Measurements from ENCODE around the gene TREM1.

The TREM1 gene

GRCh38 chr6:41232667-41233066 lies 53.8 kb downstream of the TREM1 start:
- Histone ChIP-seq H3K4me1 (ENCODE audit: control insufficient read depth in 2 of 2, insufficient read depth in 1 of 2, low read depth in 1 of 2, low read length in 2 of 2) (no peaks in the 10 kb centered on the region), H3K4me2 (ENCODE audit: insufficient read depth, low read length, poor library complexity, severe bottlenecking) (no peak overlapping the region), H3K4ac (ENCODE audit: low read length) (no peak overlapping the region), H3K4me3 (ENCODE audit: low read length in 2 of 2) (no peak overlapping the region), H3K9me3 (replicated peaks in 1 of 2; ENCODE audit: control insufficient read depth in 2 of 2, insufficient read depth in 1 of 2, low read depth in 1 of 2, low read length in 2 of 2) (no peaks in the 10 kb centered on the region), H3K36me3 (replicated peaks in 1 of 2; ENCODE audit: control insufficient read depth in 2 of 2, insufficient read depth in 2 of 2, low read length in 2 of 2) (no peaks in the 10 kb centered on the region), H2BK12ac (ENCODE audit: low read length) (no peak overlapping the region), H2AFZ (ENCODE audit: low read length) (no peak overlapping the region), H2AK5ac (ENCODE audit: low read depth, low read length) (no peak overlapping the region), H2BK120ac (ENCODE audit: low read depth, low read length) (no peak overlapping the region), H3K79me1 (ENCODE audit: low read depth, low read length) (no peaks in the 10 kb centered on the region), H4K91ac (ENCODE audit: low read depth, low read length, poor library complexity) (no peak overlapping the region), H3K27ac (replicated peaks; ENCODE audit: low read length) (no peak overlapping the region), H3K23ac (ENCODE audit: low read depth, low read length, poor library complexity) (no peak overlapping the region), H4K8ac (ENCODE audit: low read depth, low read length) (no peak overlapping the region), H2BK5ac (ENCODE audit: low read length) (no peak overlapping the region), H3K14ac (ENCODE audit: low read length) (no peak overlapping the region), H3K9ac (ENCODE audit: low read depth, low read length, poor library complexity) (no peak overlapping the region), H2BK15ac (ENCODE audit: low read length) (no peak overlapping the region), H3K18ac (ENCODE audit: low read length) (no peak overlapping the region), H3K27me3 (ENCODE audit: control insufficient read depth in 3 of 3, insufficient read depth in 3 of 3, low read depth in 1 of 3, low read length in 3 of 3) (peaks cover 0 to 20% (median 0%) of the 10 kb centered on the region in 3 experiments)
- DNase-seq (ENCODE audit: low spot score), result no peak
- WGBS, 2 donors (ENCODE audit: extremely low coverage in 2 of 2, insufficient read length in 2 of 2, insufficient replicate concordance in 1 of 2), result no CpG with 5 or more reads among the region's 6 CpGs

- Histone ChIP-seq H2BK12ac (ENCODE audit: low read length) (no peak overlapping the region), H3K23ac (ENCODE audit: low read depth, low read length, poor library complexity) (no peak overlapping the region), H3K4me3 (ENCODE audit: low read length in 2 of 2) (no peak overlapping the region), H3K9ac (ENCODE audit: low read depth, low read length, poor library complexity) (no peak overlapping the region), H2BK15ac (ENCODE audit: low read length) (no peak overlapping the region), H3K4me1 (ENCODE audit: control insufficient read depth in 2 of 2, insufficient read depth in 1 of 2, low read depth in 1 of 2, low read length in 2 of 2) (no peaks in the 10 kb centered on the region), H2BK5ac (ENCODE audit: low read length) (no peak overlapping the region), H3K4me2 (ENCODE audit: insufficient read depth, low read length, poor library complexity, severe bottlenecking) (no peak overlapping the region), H3K4ac (ENCODE audit: low read length) (no peak overlapping the region), H3K79me1 (ENCODE audit: low read depth, low read length) (no peaks in the 10 kb centered on the region), H2BK120ac (ENCODE audit: low read depth, low read length) (no peak overlapping the region), H2AFZ (ENCODE audit: low read length) (no peak overlapping the region), H2AK5ac (ENCODE audit: low read depth, low read length) (no peak overlapping the region), H3K18ac (ENCODE audit: low read length) (no peak overlapping the region), H4K91ac (ENCODE audit: low read depth, low read length, poor library complexity) (no peak overlapping the region), H3K9me3 (replicated peaks in 1 of 2; ENCODE audit: control insufficient read depth in 2 of 2, insufficient read depth in 1 of 2, low read depth in 1 of 2, low read length in 2 of 2) (no peaks in the 10 kb centered on the region), H3K27me3 (ENCODE audit: control insufficient read depth in 3 of 3, insufficient read depth in 3 of 3, low read depth in 1 of 3, low read length in 3 of 3) (peaks cover 0 to 10% (median 0%) of the 10 kb centered on the region in 3 experiments), H3K14ac (ENCODE audit: low read length) (no peak overlapping the region), H3K36me3 (replicated peaks in 1 of 2; ENCODE audit: control insufficient read depth in 2 of 2, insufficient read depth in 2 of 2, low read length in 2 of 2) (no peaks in the 10 kb centered on the region), H3K27ac (replicated peaks; ENCODE audit: low read length) (no peak overlapping the region), H4K8ac (ENCODE audit: low read depth, low read length) (no peak overlapping the region)
- no CpG with 5 or more reads among the region's 5 CpGs for WGBS, 2 donors (ENCODE audit: extremely low coverage in 2 of 2, insufficient read length in 2 of 2, insufficient replicate concordance in 1 of 2)
- DNase-seq (ENCODE audit: low spot score), result no peak
These were observed 55.2 kb downstream of the TREM1 start for GRCh38 chr6:41231246-41231645.

- H3K27me3 ChIP-seq (ENCODE audit: control insufficient read depth in 3 of 3, insufficient read depth in 3 of 3, low read depth in 1 of 3, low read length in 3 of 3), result no peaks in the 10 kb centered on the region
- no peak overlapping the region for H3K4me2 ChIP-seq (ENCODE audit: insufficient read depth, low read length, poor library complexity, severe bottlenecking)
- no peak overlapping the region for H3K27ac ChIP-seq (replicated peaks; ENCODE audit: low read length)
- H4K8ac ChIP-seq (ENCODE audit: low read depth, low read length), result no peak overlapping the region
- H2AFZ ChIP-seq (ENCODE audit: low read length), result no peak overlapping the region
- H3K36me3 ChIP-seq (replicated peaks in 1 of 2; ENCODE audit: control insufficient read depth in 2 of 2, insufficient read depth in 2 of 2, low read length in 2 of 2), result no peaks in the 10 kb centered on the region
- no peak overlapping the region for H3K4me3 ChIP-seq (ENCODE audit: low read length in 2 of 2)
- H3K9me3 ChIP-seq (replicated peaks in 1 of 2; ENCODE audit: control insufficient read depth in 2 of 2, insufficient read depth in 1 of 2, low read depth in 1 of 2, low read length in 2 of 2), result no peaks in the 10 kb centered on the region
- no peaks in the 10 kb centered on the region for H3K79me1 ChIP-seq (ENCODE audit: low read depth, low read length)
- no peaks in the 10 kb centered on the region for H3K4me1 ChIP-seq (ENCODE audit: control insufficient read depth in 2 of 2, insufficient read depth in 1 of 2, low read depth in 1 of 2, low read length in 2 of 2)
- H3K14ac ChIP-seq (ENCODE audit: low read length), result no peak overlapping the region
- no peak overlapping the region for H3K23ac ChIP-seq (ENCODE audit: low read depth, low read length, poor library complexity)
- DNase-seq (ENCODE audit: low spot score), result no peak
- H2BK5ac ChIP-seq (ENCODE audit: low read length), result no peak overlapping the region
- no peak overlapping the region for H2BK12ac ChIP-seq (ENCODE audit: low read length)
- no peak overlapping the region for H2AK5ac ChIP-seq (ENCODE audit: low read depth, low read length)
- no peak overlapping the region for H2BK120ac ChIP-seq (ENCODE audit: low read depth, low read length)
- H3K18ac ChIP-seq (ENCODE audit: low read length), result peak overlapping the region; percentile 24
- H3K9ac ChIP-seq (ENCODE audit: low read depth, low read length, poor library complexity), result no peak overlapping the region
- no peak overlapping the region for H3K4ac ChIP-seq (ENCODE audit: low read length)
- peak overlapping the region; percentile 8 for H2BK15ac ChIP-seq (ENCODE audit: low read length)
- WGBS, 2 donors (ENCODE audit: extremely low coverage in 2 of 2, insufficient read length in 2 of 2, insufficient replicate concordance in 1 of 2), result no CpG with 5 or more reads among the region's 4 CpGs
- H4K91ac ChIP-seq (ENCODE audit: low read depth, low read length, poor library complexity), result no peak overlapping the region
These were observed 56.8 kb downstream of the TREM1 start for GRCh38 chr6:41229721-41230120.

GRCh38 chr6:41228616-41229015 lies 57.9 kb downstream of the TREM1 start:
- DNase-seq (ENCODE audit: low spot score), result no peak
- no peak overlapping the region for H3K14ac ChIP-seq (ENCODE audit: low read length)
- WGBS, 2 donors (ENCODE audit: extremely low coverage in 2 of 2, insufficient read length in 2 of 2, insufficient replicate concordance in 1 of 2), result no CpG with 5 or more reads among the region's 5 CpGs

More at GRCh38 chr6:41228616-41229015, 57.9 kb downstream of the TREM1 start:
- Histone ChIP-seq H3K27ac (replicated peaks; ENCODE audit: low read length) (no peak overlapping the region), H3K23ac (ENCODE audit: low read depth, low read length, poor library complexity) (no peak overlapping the region), H2BK12ac (ENCODE audit: low read length) (no peak overlapping the region), H2AFZ (ENCODE audit: low read length) (no peak overlapping the region), H4K91ac (ENCODE audit: low read depth, low read length, poor library complexity) (no peak overlapping the region), H2BK5ac (ENCODE audit: low read length) (no peak overlapping the region), H2AK5ac (ENCODE audit: low read depth, low read length) (peak overlapping the region; percentile 5), H3K4me1 (ENCODE audit: control insufficient read depth in 2 of 2, insufficient read depth in 1 of 2, low read depth in 1 of 2, low read length in 2 of 2) (no peaks in the 10 kb centered on the region), H3K27me3 (ENCODE audit: control insufficient read depth in 3 of 3, insufficient read depth in 3 of 3, low read depth in 1 of 3, low read length in 3 of 3) (no peaks in the 10 kb centered on the region), H3K9ac (ENCODE audit: low read depth, low read length, poor library complexity) (no peak overlapping the region), H3K18ac (ENCODE audit: low read length) (peak overlapping the region; percentile 3), H3K4me3 (ENCODE audit: low read length in 2 of 2) (no peak overlapping the region), H3K4me2 (ENCODE audit: insufficient read depth, low read length, poor library complexity, severe bottlenecking) (no peak overlapping the region), H2BK15ac (ENCODE audit: low read length) (no peak overlapping the region), H3K9me3 (replicated peaks in 1 of 2; ENCODE audit: control insufficient read depth in 2 of 2, insufficient read depth in 1 of 2, low read depth in 1 of 2, low read length in 2 of 2) (no peaks in the 10 kb centered on the region), H3K36me3 (replicated peaks in 1 of 2; ENCODE audit: control insufficient read depth in 2 of 2, insufficient read depth in 2 of 2, low read length in 2 of 2) (no peaks in the 10 kb centered on the region), H2BK120ac (ENCODE audit: low read depth, low read length) (no peak overlapping the region), H3K79me1 (ENCODE audit: low read depth, low read length) (no peaks in the 10 kb centered on the region), H3K4ac (ENCODE audit: low read length) (no peak overlapping the region), H4K8ac (ENCODE audit: low read depth, low read length) (no peak overlapping the region)
